ENCODE measurements around the gene SPECC1.
"Not testable (repeated sequence)": the region's sequence is repeated elsewhere in the genome, so short reads cannot be mapped to it uniquely, and the experiment has no call there.

SPECC1 gene

DNA sequence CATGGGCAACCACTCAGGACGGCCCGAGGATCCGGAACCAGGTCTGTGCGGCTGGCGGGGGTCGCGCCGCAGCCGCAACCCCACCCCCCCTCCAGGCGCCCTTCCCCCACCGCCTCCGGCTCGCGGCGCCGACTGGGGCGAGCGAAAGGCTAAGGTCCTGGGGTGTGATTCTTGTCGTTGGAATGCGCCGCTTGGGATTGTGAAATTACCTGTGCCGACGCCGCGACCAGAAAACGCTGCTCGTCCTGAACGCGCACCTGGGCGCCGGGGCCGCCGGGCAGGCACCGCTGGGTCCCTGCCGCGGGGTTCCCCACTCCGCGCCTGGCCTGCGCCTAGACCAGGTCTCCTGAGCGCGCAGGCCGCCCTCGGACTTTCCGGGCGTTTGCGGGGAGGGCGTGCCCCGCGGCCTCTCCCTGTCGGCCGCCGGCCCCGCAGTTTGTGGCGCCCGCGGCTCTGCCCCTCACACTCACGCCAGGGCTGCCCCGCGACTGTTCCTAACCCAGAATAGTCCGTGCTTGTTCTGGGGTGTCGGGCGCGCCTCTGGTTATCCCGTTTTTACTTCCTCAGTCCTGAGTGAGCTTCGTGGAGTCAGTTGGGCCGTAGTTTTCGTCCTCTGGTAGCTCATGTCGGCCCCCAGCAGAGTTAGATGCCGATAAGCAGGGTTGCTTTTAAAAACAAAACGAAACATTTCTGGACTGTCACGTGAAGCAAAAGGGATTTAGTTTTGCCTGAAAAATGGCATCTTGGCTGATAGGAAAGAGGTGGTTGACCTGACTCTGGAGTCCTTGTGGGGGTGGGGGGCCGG lies 147.2 kb downstream of the SPECC1 start:
- peak overlapping the region in 2 of 3 experiments; percentile 90 to 94 for H3K4me3 Mint-ChIP-seq
- H3K27ac Mint-ChIP-seq = peak overlapping the region in 2 of 3 experiments; percentile 68 to 74
- H3K36me3 Mint-ChIP-seq (ENCODE audit: low read depth) = no peaks in the 10 kb centered on the region
- no peaks in the 10 kb centered on the region for H3K4me1 Mint-ChIP-seq
- no peaks in the 10 kb centered on the region for H3K9me3 Mint-ChIP-seq
- TF ChIP-seq, protein P1, sequence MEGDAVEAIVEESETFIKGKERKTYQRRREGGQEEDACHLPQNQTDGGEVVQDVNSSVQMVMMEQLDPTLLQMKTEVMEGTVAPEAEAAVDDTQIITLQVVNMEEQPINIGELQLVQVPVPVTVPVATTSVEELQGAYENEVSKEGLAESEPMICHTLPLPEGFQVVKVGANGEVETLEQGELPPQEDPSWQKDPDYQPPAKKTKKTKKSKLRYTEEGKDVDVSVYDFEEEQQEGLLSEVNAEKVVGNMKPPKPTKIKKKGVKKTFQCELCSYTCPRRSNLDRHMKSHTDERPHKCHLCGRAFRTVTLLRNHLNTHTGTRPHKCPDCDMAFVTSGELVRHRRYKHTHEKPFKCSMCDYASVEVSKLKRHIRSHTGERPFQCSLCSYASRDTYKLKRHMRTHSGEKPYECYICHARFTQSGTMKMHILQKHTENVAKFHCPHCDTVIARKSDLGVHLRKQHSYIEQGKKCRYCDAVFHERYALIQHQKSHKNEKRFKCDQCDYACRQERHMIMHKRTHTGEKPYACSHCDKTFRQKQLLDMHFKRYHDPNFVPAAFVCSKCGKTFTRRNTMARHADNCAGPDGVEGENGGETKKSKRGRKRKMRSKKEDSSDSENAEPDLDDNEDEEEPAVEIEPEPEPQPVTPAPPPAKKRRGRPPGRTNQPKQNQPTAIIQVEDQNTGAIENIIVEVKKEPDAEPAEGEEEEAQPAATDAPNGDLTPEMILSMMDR (IDR thresholded peaks at IDR 0.05; ENCODE audit: unreplicated experiment in 3 of 3) = no peak
- H3K27me3 Mint-ChIP-seq (ENCODE audit: low read depth) = peaks cover 24% of the 10 kb centered on the region

DNA sequence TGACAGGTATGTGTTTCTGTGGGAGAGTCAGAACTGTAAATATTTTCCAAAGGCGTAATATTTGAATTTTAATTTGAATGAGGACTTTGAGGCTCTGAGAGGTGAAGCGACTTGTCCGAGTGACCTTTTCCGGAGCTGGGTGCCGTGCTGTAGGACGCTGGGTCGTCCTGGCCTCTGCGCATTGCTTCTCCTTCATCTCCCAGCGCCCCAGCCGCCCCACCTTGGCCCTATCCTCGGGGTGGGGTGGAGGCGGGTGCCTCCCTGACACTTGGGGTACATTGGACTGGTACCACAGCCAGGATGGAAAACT lies 147.8 kb downstream of the SPECC1 start:
- H3K9me3 Mint-ChIP-seq = no peaks in the 10 kb centered on the region
- no peaks in the 10 kb centered on the region for H3K4me1 Mint-ChIP-seq
- TF ChIP-seq, protein P1 (IDR thresholded peaks at IDR 0.05; ENCODE audit: unreplicated experiment in 3 of 3) = no peak
- no peaks in the 10 kb centered on the region for H3K36me3 Mint-ChIP-seq (ENCODE audit: low read depth)
- peak overlapping the region in 1 of 3 experiments; percentile 68 for H3K27ac Mint-ChIP-seq
- H3K27me3 Mint-ChIP-seq (ENCODE audit: low read depth) = peaks cover 24% of the 10 kb centered on the region
- H3K4me3 Mint-ChIP-seq = peak overlapping the region in 2 of 3 experiments; percentile 90 to 94

- TF ChIP-seq, protein P1 (IDR thresholded peaks at IDR 0.05; ENCODE audit: unreplicated experiment in 3 of 3) = no peak
- Mint-ChIP-seq H3K9me3 (no peaks in the 10 kb centered on the region), H3K4me3 (no peak overlapping the region), H3K36me3 (ENCODE audit: low read depth) (no peaks in the 10 kb centered on the region), H3K27ac (no peak overlapping the region), H3K27me3 (ENCODE audit: low read depth) (peaks cover 24% of the 10 kb centered on the region), H3K4me1 (no peaks in the 10 kb centered on the region)
Observed at GRCh38 chr17:20158580-20158979, 149.4 kb downstream of the SPECC1 start.

DNA sequence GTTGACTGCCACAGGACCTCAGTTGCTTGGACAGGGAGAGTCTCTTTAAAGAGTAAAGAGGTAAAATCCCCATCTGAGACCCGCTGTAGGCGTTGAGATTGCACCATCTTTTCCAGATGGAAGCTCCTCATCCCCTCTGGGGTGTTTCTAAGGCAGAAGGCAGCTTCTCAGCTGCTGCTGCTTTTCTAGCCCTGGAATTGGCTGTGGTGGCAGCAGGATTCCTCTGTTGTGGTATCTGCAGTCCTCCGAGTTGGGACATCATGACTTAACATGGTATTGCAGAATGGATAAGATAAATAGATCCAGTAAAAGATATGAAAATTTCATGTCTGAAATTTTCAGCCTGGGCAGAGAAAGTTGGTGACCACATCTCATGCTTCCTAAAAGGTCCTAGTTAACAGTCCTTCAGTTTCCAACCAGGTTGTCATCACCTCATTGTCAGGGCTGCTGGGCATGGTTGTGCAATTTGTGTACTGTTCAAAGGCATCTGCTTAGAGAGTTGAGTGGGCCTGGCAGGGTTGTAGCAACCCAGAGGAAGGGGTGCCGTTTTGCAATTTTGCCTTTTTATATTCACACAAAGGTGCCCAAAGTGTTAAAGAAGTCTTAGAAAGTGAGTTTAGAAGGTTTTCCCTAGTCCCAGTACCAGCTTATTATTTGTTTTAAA lies 150.4 kb downstream of the SPECC1 start:
- no peak overlapping the region for H3K27ac Mint-ChIP-seq
- TF ChIP-seq, protein P1 (IDR thresholded peaks at IDR 0.05; ENCODE audit: unreplicated experiment in 3 of 3) = no peak
- no peaks in the 10 kb centered on the region for H3K36me3 Mint-ChIP-seq (ENCODE audit: low read depth)
- H3K27me3 Mint-ChIP-seq (ENCODE audit: low read depth) = peaks cover 24% of the 10 kb centered on the region
- no peaks in the 10 kb centered on the region for H3K9me3 Mint-ChIP-seq
- no peak overlapping the region for H3K4me3 Mint-ChIP-seq
- no peaks in the 10 kb centered on the region for H3K4me1 Mint-ChIP-seq

DNA sequence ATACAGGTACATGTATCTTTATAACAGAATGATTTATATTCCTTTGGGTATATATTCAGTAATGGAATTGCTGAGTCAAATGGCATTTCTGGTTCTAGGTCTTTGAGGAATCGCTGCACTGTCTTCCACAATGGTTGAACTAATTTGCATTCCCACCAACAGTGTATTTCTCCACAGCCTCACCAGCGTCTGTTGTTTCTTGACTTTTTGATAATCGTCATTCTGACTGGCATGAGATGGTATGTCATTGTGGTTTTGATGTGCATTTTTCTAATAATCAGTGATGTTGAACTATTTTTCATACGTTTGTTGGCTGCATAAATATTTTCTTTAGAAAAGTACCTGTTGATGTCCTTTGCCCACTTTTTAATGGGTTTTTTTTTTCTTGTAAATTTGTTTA lies 156.4 kb downstream of the SPECC1 start:
- H3K36me3 Mint-ChIP-seq (ENCODE audit: low read depth); H3K27ac Mint-ChIP-seq; H3K4me1 Mint-ChIP-seq; H3K27me3 Mint-ChIP-seq (ENCODE audit: low read depth); H3K4me3 Mint-ChIP-seq; H3K9me3 Mint-ChIP-seq: not testable (repeated sequence)

- H3K4me1 Mint-ChIP-seq = peaks cover 12% of the 10 kb centered on the region
- H3K9me3 Mint-ChIP-seq = no peaks in the 10 kb centered on the region
- no peak overlapping the region for H3K4me3 Mint-ChIP-seq
- TF ChIP-seq, protein P1 (IDR thresholded peaks at IDR 0.05; ENCODE audit: unreplicated experiment in 3 of 3) = no peak
- no peak overlapping the region for H3K27ac Mint-ChIP-seq
- H3K27me3 Mint-ChIP-seq (ENCODE audit: low read depth) = no peaks in the 10 kb centered on the region
- no peaks in the 10 kb centered on the region for H3K36me3 Mint-ChIP-seq (ENCODE audit: low read depth)
Observed at GRCh38 chr17:20170085-20170484, 160.9 kb downstream of the SPECC1 start.
